Stimulated activated CD4-positive, alpha-beta T cell treated with anti-CD3 and anti-CD28 coated beads, Interleukin-2, amount 100 ng/mL, for 4 hours (primary cell): ENCODE measurements around the gene RXFP1.
"Not testable (repeated sequence)": the region's sequence is repeated elsewhere in the genome, so short reads cannot be mapped to it uniquely, and the experiment has no call there.

Source experiments
- DNase-seq: peaks from one replicate; pipeline ENCODE4 v3.0.0-alpha.2; 2020; ENCODE audit warnings: low read depth

RXFP1 gene

DNA sequence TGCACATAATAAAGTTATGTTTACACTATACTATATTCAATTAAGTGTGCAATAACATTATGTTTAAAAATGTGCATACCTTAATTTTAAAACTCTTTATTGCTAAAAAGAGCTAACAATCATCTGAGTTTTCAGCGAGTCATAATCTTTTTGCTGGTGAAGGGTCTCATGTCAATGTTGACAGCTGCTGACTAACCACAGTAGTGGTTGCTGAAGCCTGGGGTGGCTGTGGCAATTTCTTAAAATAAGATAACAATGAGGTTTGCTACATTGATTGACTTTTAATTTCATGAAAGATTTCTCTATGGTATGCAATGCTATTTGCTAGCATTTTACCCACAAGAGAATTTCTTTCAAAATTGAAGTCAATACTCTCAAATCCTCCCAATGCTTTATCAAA lies 91.4 kb downstream of the RXFP1 start:
- DNase-seq: no peak

DNA sequence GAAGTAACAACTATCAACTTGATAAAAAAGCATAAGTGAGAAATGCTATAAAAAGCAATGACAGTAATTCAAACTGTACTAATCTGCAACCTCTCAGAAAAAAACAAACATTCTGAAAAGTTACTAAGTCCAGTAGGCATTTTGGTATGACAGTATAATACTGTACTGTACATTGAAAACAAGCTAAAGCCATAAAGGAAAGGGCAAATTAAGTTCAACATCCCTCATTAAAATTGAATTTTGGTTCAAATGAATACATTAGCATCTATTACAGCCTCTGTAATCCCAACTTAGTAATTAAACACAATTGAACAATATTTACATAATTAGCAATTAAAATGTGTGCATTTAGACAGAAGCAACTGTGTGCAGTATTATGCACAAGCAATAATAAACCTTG lies 96.3 kb downstream of the RXFP1 start:
- no peak for DNase-seq

DNA sequence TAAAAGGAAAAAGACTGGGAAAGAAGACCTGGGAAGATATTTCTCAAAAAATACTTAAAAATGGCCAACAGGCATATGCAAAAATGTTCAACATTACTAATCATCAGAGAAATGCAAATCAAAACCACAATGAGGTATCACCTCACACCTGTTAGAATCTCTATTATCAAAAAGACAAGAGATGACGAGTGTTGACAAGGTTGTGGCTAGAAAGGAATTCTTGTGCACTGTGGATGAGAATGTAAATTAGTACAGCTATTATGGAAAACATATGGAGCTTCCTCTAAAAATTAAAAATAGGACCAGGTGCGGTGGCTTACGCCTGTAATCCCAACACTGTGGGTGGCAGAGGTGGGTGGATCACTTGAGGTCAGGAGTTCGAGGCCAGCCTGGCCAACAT lies 100.0 kb downstream of the RXFP1 start:
- DNase-seq: no peak

- DNase-seq: no peak
Measured at GRCh38 chr4:158622251-158622650, 100.6 kb downstream of the RXFP1 start.

DNA sequence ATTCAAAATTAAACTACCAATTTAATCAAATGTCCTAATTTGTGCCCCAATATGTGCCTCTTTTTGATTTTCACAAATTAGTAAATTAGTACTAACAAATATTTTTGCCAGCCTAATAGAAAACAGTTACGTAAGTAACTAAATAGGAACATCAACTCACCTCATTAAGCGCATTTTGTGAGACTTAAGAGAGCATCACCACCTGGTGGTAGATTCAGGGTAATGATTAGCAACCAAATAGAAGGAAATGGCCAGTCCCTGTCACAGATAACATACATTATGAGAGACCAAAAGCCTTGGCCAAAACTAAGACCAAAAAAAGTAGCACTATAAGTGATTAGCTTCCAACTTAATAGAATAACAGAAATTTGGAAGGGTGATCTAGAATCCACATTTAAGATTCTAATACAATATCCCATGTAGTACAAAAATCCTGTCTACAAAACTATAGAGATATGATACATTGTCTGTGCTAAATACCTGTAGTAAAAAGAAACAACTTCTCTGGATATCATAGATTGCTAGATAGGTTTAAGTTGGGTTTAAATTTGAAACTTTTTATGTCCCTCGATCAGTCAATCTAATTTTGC lies 103.3 kb downstream of the RXFP1 start:
- no peak for DNase-seq

- DNase-seq: no peak
Measured at GRCh38 chr4:158625544-158625943, 103.9 kb downstream of the RXFP1 start.

- DNase-seq: no peak
Measured at GRCh38 chr4:158630893-158631292, 109.2 kb downstream of the RXFP1 start.

DNA sequence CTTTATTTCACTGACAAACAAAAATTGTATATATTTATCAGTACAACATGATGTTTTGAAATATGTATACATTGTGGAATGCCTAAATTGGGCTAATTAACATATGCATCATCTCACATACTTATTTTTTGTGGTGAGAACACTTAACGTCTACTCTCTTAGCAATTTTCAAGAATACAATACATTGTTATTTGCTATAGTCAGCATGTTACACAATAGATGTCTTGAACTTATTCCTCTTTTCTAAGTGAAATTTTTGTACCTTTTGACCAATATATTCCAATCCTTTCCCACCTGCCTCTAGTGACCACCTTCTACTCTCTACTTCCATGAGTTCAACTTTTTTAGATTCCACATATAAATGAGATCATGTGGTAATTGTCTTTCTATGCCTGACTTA lies 114.9 kb downstream of the RXFP1 start:
- no peak for DNase-seq

GRCh38 chr4:158644356-158644755 lies 122.7 kb downstream of the RXFP1 start:
- no peak for DNase-seq

- DNase-seq: no peak
Measured at GRCh38 chr4:158644760-158645159, 123.1 kb downstream of the RXFP1 start.

DNA sequence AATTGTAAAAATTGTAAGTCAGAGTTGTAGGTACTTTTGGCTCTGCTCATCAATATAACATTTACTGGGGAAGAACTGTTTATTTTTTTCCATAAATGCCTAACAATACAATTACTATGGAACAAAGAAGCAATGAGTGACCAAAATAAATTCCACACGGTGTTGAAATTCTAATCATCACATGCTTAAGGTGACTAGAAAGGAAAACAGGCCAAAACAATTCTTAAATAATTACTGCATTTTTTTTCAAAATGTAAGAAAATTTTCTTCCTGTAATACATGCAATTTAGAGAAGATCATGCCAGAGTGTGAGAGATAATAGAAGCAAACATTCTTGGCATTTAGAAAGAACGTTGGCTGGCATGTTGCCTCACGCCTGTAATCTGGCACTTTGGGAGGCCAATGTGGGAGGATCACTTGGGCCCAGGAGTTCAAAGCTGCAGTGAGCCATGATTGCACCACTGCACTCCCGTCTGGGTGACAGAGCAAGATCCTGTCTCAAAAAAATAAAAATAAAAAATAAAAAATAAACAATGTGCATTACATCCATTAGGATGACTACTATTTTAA lies 127.5 kb downstream of the RXFP1 start:
- DNase-seq: no peak

GRCh38 chr4:158652920-158653319 lies 131.2 kb downstream of the RXFP1 start:
- no peak for DNase-seq

DNA sequence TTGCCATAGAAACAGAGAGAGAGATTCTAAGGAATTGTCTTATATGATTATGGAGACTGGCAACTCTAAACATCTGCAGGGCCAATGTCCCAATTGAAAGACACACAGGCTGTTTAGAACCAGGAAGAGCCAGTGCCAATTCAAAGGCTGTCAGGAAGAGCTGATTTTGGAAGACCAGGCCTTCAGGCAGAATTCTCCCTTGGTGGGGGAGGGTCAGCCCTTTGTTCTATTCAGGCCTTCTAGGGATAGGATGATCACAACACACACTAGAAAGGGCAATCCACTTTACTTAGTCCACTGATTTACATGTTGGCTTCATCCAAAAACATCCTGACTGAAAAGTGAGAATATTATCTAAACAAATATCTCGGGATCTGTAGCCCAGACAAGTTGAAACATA lies 134.8 kb downstream of the RXFP1 start:
- no peak for DNase-seq

- no peak for DNase-seq
Measured at GRCh38 chr4:158657291-158657690, 135.6 kb downstream of the RXFP1 start.

DNA sequence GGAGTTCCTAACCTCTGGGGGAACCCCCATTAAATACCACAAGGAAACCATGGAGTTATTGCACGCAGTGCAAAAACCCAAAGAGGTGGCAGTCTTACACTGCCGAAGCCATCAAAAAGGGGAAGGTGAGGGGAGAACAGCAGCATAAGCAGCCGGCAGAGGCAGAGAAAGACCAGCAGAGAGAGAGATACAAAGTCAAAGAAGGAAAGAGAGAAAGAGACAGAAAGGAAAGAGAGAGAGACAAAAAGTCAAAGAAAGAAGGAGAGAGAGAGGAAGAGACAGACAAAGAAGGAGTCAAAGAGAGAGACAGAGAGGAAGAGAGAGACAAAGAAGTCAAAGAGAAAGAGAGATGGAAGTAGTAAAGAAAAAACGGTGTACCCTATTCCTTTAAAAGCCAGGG lies 141.6 kb downstream of the RXFP1 start:
- not testable (repeated sequence) for DNase-seq

GRCh38 chr4:158663707-158664625 lies 142.3 kb downstream of the RXFP1 start:
- DNase-seq: not testable (repeated sequence)

DNA sequence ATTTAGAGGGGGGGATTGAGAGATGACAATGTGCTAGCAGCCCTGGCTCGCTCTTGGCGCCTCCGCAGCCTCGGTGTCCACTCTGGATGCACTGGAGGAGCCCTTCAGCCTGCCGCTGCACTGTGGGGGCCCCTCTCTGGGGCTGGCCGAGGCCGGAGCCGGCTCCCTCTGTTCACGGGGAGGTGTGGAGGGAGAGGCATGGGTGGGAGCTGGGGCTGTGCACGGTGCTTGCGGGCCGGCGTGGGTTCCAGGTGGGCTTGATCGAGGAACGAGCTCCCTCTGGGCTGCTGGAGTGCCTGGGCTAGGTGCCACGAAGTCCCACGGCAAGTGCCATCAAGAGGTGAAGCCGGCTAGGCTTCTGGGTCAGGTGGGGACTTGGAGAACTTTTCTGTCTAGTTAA lies 143.1 kb downstream of the RXFP1 start:
- no peak for DNase-seq

DNA sequence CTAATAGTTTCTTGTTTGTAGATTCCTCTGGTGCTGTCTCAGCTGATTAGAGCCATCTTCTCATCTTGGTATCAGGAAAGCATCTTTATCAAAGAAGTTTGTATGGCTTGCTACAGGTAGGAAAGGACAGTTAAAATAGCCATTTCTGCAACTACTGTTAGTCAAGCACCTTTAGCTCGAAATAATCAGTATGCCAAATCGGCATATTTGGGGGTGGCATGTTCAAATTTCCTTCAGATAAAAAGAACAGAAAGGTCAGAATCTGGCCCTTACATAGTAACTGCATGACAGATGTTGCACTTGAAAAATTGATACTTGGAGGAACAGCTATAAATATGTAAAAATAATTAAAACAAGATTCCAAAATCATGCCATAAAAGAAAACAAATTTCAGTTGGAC lies 145.2 kb downstream of the RXFP1 start:
- no peak for DNase-seq

DNA sequence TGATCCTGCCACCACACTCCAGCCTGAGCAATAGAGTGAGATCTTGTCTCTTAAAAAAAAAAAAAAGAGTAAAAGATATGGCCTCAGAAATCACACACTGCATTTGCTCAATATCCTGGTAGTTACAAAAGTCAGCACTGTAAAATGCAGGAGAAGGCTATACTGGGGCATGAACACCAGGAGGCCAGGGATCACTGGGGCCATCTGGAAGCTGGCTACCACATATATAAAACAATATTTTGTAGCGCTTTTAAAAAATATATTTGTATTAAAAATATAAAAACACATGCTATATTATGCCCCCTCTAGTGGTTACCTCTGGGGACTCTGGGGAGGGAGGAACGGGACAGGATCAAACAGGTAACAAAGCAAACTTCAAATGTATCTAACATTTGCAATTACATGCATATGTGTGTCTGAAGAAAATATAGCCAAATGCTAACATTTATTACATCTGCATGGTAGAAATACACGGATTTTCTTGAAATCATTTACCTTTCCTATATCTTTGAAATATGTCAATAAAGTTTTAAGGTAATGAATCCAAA lies 146.0 kb downstream of the RXFP1 start:
- DNase-seq: no peak

GRCh38 chr4:158669310-158669709 lies 147.6 kb downstream of the RXFP1 start:
- DNase-seq: no peak

DNA sequence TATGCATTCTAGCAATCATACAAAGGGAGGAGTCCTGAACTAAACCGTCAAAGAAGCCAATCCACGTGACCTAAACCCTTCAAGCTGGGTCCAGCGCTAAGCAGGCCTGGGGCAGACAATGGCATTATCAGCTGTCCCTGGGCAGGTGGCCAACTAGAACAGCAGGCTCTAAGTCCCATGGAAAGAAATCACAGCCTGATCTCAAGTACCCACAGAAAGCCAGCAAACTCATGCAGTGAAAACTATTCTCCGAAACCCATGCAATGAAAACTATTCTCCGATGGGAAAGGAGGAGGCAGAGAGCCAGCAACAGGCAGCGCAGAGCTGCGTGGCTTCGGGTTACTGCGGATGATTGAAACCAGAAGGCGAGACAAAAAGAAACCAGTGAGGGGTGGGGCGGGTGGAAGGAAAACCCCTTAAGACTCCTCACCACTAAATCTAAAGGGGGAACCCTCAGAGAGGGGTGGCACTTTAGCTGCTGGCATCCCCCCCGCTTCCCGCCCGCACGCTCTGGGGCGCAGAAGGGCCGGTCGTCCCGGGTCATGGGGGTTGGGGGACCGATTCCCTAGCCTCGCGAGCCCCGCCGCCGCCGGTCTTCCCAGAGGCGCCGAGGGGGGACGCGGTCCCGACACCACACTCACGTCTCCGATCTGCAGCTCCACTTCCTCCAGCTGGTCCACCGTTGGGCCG lies 149.4 kb downstream of the RXFP1 start:
- DNase-seq: peak; percentile 22

DNA sequence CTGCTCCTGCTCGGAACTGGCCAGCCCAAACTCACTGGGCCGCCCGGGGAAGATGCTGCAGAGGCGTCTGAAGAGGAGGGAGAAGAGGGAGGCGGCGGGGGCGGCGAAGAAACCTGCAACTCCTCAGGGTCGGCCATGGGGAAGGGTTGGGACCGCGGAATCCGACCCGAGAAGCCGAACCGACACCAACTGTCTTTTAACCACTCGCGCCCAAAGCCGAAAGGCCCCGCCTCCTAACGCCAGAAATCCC lies 149.9 kb downstream of the RXFP1 start, which contains the start of gene C4orf46:
C4orf46 (minus strand) TSS at position 223 of the 250 bp plus-strand sequence; CDS start at position 137, 86 bp downstream.
- no peak for DNase-seq
